Measurements from ENCODE around the gene HSD3B7. TPM values are rescaled to one million over a fixed set of nuclear protein-coding genes. Genes with fewer than 3 reads are reported as not detected.
A peak's percentile ranks its signal among the peaks of the same experiment; 100 is the strongest.

Gene HSD3B7
- total and polyA plus RNA-seq, 2 of the 8 experiments (the other 6 are each of a cell fraction or from before 2014, with no cell fraction given): 2.9 to 6.6 TPM

- H2BK15ac ChIP-seq (ENCODE audit: low read length): no peak overlapping the region
- no peak for TF ChIP-seq EP300 (IDR thresholded peaks at IDR 0.05; ENCODE audit: borderline replicate concordance in 1 of 2, low read depth in 2 of 2, low read length in 2 of 2)
- TF ChIP-seq JUND (IDR thresholded peaks at IDR 0.05; ENCODE audit: low read length): no peak
- TF ChIP-seq RBBP5 (IDR thresholded peaks at IDR 0.05; ENCODE audit: borderline replicate concordance, low read depth, low read length): no peak
- TF ChIP-seq KDM4A (IDR thresholded peaks at IDR 0.05; ENCODE audit: low read depth, low read length, severe bottlenecking): no peak
- no peak for TF ChIP-seq SAP30 (IDR thresholded peaks at IDR 0.05; ENCODE audit: insufficient read depth, insufficient replicate concordance, low read length)
- no peak for TF ChIP-seq TBP (IDR thresholded peaks at IDR 0.05; ENCODE audit: low read depth, low read length)
- no peak for TF ChIP-seq YY1 (IDR thresholded peaks at IDR 0.05; ENCODE audit: low read depth, low read length)
- TF ChIP-seq, protein P1, sequence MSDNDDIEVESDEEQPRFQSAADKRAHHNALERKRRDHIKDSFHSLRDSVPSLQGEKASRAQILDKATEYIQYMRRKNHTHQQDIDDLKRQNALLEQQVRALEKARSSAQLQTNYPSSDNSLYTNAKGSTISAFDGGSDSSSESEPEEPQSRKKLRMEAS (IDR thresholded peaks at IDR 0.05): no peak
- TF ChIP-seq, protein P2, sequence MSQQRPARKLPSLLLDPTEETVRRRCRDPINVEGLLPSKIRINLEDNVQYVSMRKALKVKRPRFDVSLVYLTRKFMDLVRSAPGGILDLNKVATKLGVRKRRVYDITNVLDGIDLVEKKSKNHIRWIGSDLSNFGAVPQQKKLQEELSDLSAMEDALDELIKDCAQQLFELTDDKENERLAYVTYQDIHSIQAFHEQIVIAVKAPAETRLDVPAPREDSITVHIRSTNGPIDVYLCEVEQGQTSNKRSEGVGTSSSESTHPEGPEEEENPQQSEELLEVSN (IDR thresholded peaks at IDR 0.05): no peak
- no peak for TF ChIP-seq CBX5 (IDR thresholded peaks at IDR 0.05; ENCODE audit: low read depth, low read length)
- no peak overlapping the region for H3K14ac ChIP-seq (ENCODE audit: insufficient read length)
- DNase-seq (ENCODE audit: low read depth in 1 of 2, low spot score in 2 of 2) (no peak), FAIRE-seq (no peak)
- CTCF ChIA-PET (ENCODE audit: partially characterized antibody): interaction anchor here (0.6 to 2.0 kb wide), 3 partner anchors 12 to 35 kb away, joined by 3 to 6 read pairs (median 3); no protein-coding TSS in a partner anchor
- H3K9me3 ChIP-seq (ENCODE audit: insufficient read depth in 2 of 2, low read depth in 1 of 2, low read length in 1 of 2): no peaks in the 10 kb centered on the region
- peaks cover 9 to 23% (median 12%) of the 10 kb centered on the region in 4 experiments; a peak in 6 of 8 replicates for H3K36me3 ChIP-seq (ENCODE audit: control insufficient read depth in 2 of 4, insufficient read depth in 4 of 4, low read length in 3 of 4)
- H4K20me1 ChIP-seq (replicated peaks in 1 of 2; ENCODE audit: control insufficient read depth in 1 of 2, insufficient read depth in 2 of 2, low read length in 2 of 2): peaks cover 7 to 19% of the 10 kb centered on the region in 2 experiments
- no peak overlapping the region for H2AFZ ChIP-seq (ENCODE audit: low read length)
- H2AK5ac ChIP-seq (ENCODE audit: low read depth, low read length): no peak overlapping the region
- H3K4me3 ChIP-seq (ENCODE audit: extremely low read depth in 1 of 4, insufficient read depth in 2 of 4, low read depth in 3 of 4, low read length in 4 of 4): no peak overlapping the region
- WGBS, 2 experiments (ENCODE audit: extremely low coverage in 1 of 2, insufficient coverage in 1 of 2, insufficient read length in 1 of 2, insufficient replicate concordance in 2 of 2, low coverage in 1 of 2, low lambda C conversion rate in 2 of 2, missing lambda C conversion rate in 1 of 2): 82% methylated on average over 5 of the region's 5 CpGs; no CpG with 5 or more reads in 1 of the 2 experiments
- no peak overlapping the region for H4K5ac ChIP-seq (ENCODE audit: insufficient read length, low read depth, low read length)
- no peaks in the 10 kb centered on the region for H3K23me2 ChIP-seq (ENCODE audit: low read depth, low read length)
- H2BK20ac ChIP-seq (ENCODE audit: low read length): no peak overlapping the region
- no peak overlapping the region for H3K4ac ChIP-seq (replicated peaks; ENCODE audit: insufficient read length, low read depth, low read length)
- H2BK120ac ChIP-seq (replicated peaks; ENCODE audit: low read depth, low read length): no peak overlapping the region
- H3K27ac ChIP-seq (ENCODE audit: low read depth, low read length): no peak overlapping the region
- H3K56ac ChIP-seq (replicated peaks; ENCODE audit: insufficient read length, low read depth, low read length): no peak overlapping the region
- no peaks in the 10 kb centered on the region for H3K27me3 ChIP-seq (replicated peaks in 1 of 4; ENCODE audit: control insufficient read depth in 3 of 4, extremely low read depth in 1 of 4, insufficient read depth in 3 of 4, low read length in 3 of 4)
- no peak overlapping the region for H4K91ac ChIP-seq (replicated peaks; ENCODE audit: insufficient read length, low read length)
- H2BK5ac ChIP-seq (ENCODE audit: low read depth, low read length): 0 out of 2 replicates have a peak overlapping the region, but pooled peaks have one; percentile 44
- peaks cover 0 to 7% (median 3%) of the 10 kb centered on the region in 4 experiments; a peak in 5 of 7 replicates for H3K4me1 ChIP-seq (replicated peaks in 1 of 4; ENCODE audit: control insufficient read depth in 3 of 4, insufficient read depth in 4 of 4, low read length in 3 of 4)
- H3K79me1 ChIP-seq (ENCODE audit: low read depth, low read length): peaks cover 4% of the 10 kb centered on the region; the same call in 1 of the 2 replicates
- no peak overlapping the region for H4K8ac ChIP-seq (ENCODE audit: extremely low read depth, insufficient read depth, low read length)
- H3K79me2 ChIP-seq (ENCODE audit: control insufficient read depth in 1 of 2, insufficient read depth in 2 of 2, low read length in 2 of 2): no peaks in the 10 kb centered on the region; a peak in 1 of 4 replicates
- H3K23ac ChIP-seq (ENCODE audit: insufficient read length): no peak overlapping the region
- POLR2A ChIA-PET (ENCODE audit: partially characterized antibody): interaction anchor here (1.1 to 12.0 kb wide), 5 partner anchors 11 to 187 kb away, joined by 3 to 105 read pairs (median 5); partner anchors contain the start of genes FBXL19 and HSD3B7
- no peak overlapping the region for H3K4me2 ChIP-seq (ENCODE audit: insufficient read depth in 1 of 2, low read depth in 2 of 2, low read length in 2 of 2)
- no peak overlapping the region for H3K9ac ChIP-seq (replicated peaks in 1 of 4; ENCODE audit: extremely low read depth in 1 of 4, low read depth in 3 of 4, low read length in 3 of 4)
- no peak overlapping the region for H3K18ac ChIP-seq (ENCODE audit: extremely low read depth, low read length)
- no peak overlapping the region; the same call in 1 of the 2 replicates for H2BK12ac ChIP-seq (ENCODE audit: low read depth, low read length)
These were observed 47.3 kb upstream of the HSD3B7 start for GRCh38 chr16:30937692-30938091.

Data from H1 (cell line).